ENCODE measurements around the gene FRMD5. TPM values are rescaled to one million over a fixed set of nuclear protein-coding genes. Genes with fewer than 3 reads are reported as not detected.

The FRMD5 gene
- polyA plus RNA-seq, 1 donor from 2014 or later, result 25.8 TPM

- TF ChIP-seq SMC3 (conservative IDR thresholded peaks at IDR 0.05; ENCODE audit: poor library complexity), result no peak
- no peak for TF ChIP-seq RAD21 (conservative IDR thresholded peaks at IDR 0.05)
These were observed 97.5 kb downstream of the FRMD5 start (continued) for GRCh38 chr15:44097552-44097951.

GRCh38 chr15:44096596-44096995, 98.5 kb downstream of the FRMD5 start:
- no peak overlapping the region for H3K4me2 ChIP-seq (ENCODE audit: low read length)
- no peaks in the 10 kb centered on the region for H3K36me3 ChIP-seq (ENCODE audit: insufficient read depth, low read length)
- H3K79me2 ChIP-seq (replicated peaks; ENCODE audit: insufficient read depth, low read length), result no peaks in the 10 kb centered on the region
- no peak overlapping the region for H3K27ac ChIP-seq (ENCODE audit: low read length)
- no peak overlapping the region for H3K9ac ChIP-seq (ENCODE audit: low read length)
- TF ChIP-seq EP300 (conservative IDR thresholded peaks at IDR 0.05; ENCODE audit: poor library complexity, severe bottlenecking) (no peak), RAD21 (conservative IDR thresholded peaks at IDR 0.05) (no peak), SMC3 (conservative IDR thresholded peaks at IDR 0.05; ENCODE audit: poor library complexity) (no peak), TAF1 (IDR thresholded peaks at IDR 0.05; ENCODE audit: low read depth) (no peak), POLR2AphosphoS5 (IDR thresholded peaks at IDR 0.05) (no peak), CTCF (IDR thresholded peaks at IDR 0.05; ENCODE audit: poor library complexity, severe bottlenecking) (no peak), MXI1 (conservative IDR thresholded peaks at IDR 0.05; ENCODE audit: poor library complexity, severe bottlenecking) (no peak)
- no peaks in the 10 kb centered on the region for H4K20me1 ChIP-seq (ENCODE audit: insufficient read depth)
- H3K4me3 ChIP-seq (ENCODE audit: low read length), result no peak overlapping the region
- no peaks in the 10 kb centered on the region for H3K9me2 ChIP-seq (ENCODE audit: insufficient read depth, low read length)
- no peaks in the 10 kb centered on the region for H3F3A ChIP-seq (ENCODE audit: insufficient read depth, low read length, poor library complexity, severe bottlenecking)
- H3K9me3 ChIP-seq (ENCODE audit: low read length), result no peaks in the 10 kb centered on the region
- H2AFZ ChIP-seq (ENCODE audit: low read depth, low read length), result no peak overlapping the region
- no peaks in the 10 kb centered on the region for H3K27me3 ChIP-seq (ENCODE audit: insufficient read depth, low read depth, low read length)

GRCh38 chr15:44094781-44095180, 100.3 kb downstream of the FRMD5 start:
- H3K9ac ChIP-seq (ENCODE audit: low read length), result no peak overlapping the region
- no peaks in the 10 kb centered on the region for H3K79me2 ChIP-seq (replicated peaks; ENCODE audit: insufficient read depth, low read length)
- H2AFZ ChIP-seq (ENCODE audit: low read depth, low read length), result no peak overlapping the region
- no peak for TF ChIP-seq SMC3 (conservative IDR thresholded peaks at IDR 0.05; ENCODE audit: poor library complexity)
- no peak for TF ChIP-seq EP300 (conservative IDR thresholded peaks at IDR 0.05; ENCODE audit: poor library complexity, severe bottlenecking)
- TF ChIP-seq CTCF (IDR thresholded peaks at IDR 0.05; ENCODE audit: poor library complexity, severe bottlenecking), result no peak
- no peak for TF ChIP-seq EZH2 (IDR thresholded peaks at IDR 0.05; ENCODE audit: borderline replicate concordance, insufficient read depth, low read length, poor library complexity, severe bottlenecking)
- TF ChIP-seq MXI1 (conservative IDR thresholded peaks at IDR 0.05; ENCODE audit: poor library complexity, severe bottlenecking), result no peak
- TF ChIP-seq TAF1 (IDR thresholded peaks at IDR 0.05; ENCODE audit: low read depth), result no peak
- no peak for TF ChIP-seq REST (IDR thresholded peaks at IDR 0.05; ENCODE audit: borderline replicate concordance)
- no peak for TF ChIP-seq POLR2AphosphoS5 (IDR thresholded peaks at IDR 0.05)
- no peak for TF ChIP-seq RAD21 (conservative IDR thresholded peaks at IDR 0.05)
- H3F3A ChIP-seq (ENCODE audit: insufficient read depth, low read length, poor library complexity, severe bottlenecking), result no peaks in the 10 kb centered on the region
- no peaks in the 10 kb centered on the region for H3K36me3 ChIP-seq (ENCODE audit: insufficient read depth, low read length)
- no peak overlapping the region for H3K27ac ChIP-seq (ENCODE audit: low read length)
- H3K4me2 ChIP-seq (ENCODE audit: low read length), result no peak overlapping the region
- no peaks in the 10 kb centered on the region for H3K9me2 ChIP-seq (ENCODE audit: insufficient read depth, low read length)
- no peaks in the 10 kb centered on the region for H4K20me1 ChIP-seq (ENCODE audit: insufficient read depth)
- H3K4me3 ChIP-seq (ENCODE audit: low read length), result no peak overlapping the region
- H3K9me3 ChIP-seq (ENCODE audit: low read length), result no peaks in the 10 kb centered on the region
- H3K27me3 ChIP-seq (ENCODE audit: insufficient read depth, low read depth, low read length), result no peaks in the 10 kb centered on the region

Data from neural cell (in vitro differentiated cells).